GM12878 (cell line): Measurements from ENCODE around the gene CENPX.
A peak's percentile ranks its signal among the peaks of the same experiment; 100 is the strongest.

Experiments used
- ATF2 ChIP-seq: IDR thresholded peaks from 2 replicates; pipeline ENCODE4 v1.6.1; 2012; ENCODE audit warnings: low read length, inconsistent platforms
- CTCF ChIP-seq, 3 experiments: IDR thresholded peaks in 2 of 3; conservative IDR thresholded peaks in 1 of 3; 2 replicates each; pipeline ENCODE4 v1.5.1; 2011; ENCODE audit warnings: low read depth in 3 of 3, low read length in 3 of 3, mild to moderate bottlenecking in 3 of 3, control low read depth in 2 of 3, moderate library complexity in 2 of 3, inconsistent platforms in 1 of 3, mixed read lengths in 1 of 3; ENCODE audit not compliant: control insufficient read depth in 2 of 3, insufficient read depth in 1 of 3; ENCODE audit errors: extremely low read depth in 1 of 3
- EP300 ChIP-seq, 2 experiments: fragments of 150-350 bp in 1 of 2; IDR thresholded peaks; 2 replicates each; pipeline ENCODE4 v1.6.1; 2011 to 2012; ENCODE audit warnings: low read depth in 2 of 2, low read length in 2 of 2, borderline replicate concordance in 1 of 2, improper control_type of control experiment in 1 of 2, inconsistent platforms in 1 of 2; ENCODE audit not compliant: control insufficient read depth in 1 of 2
- FOS ChIP-seq: IDR thresholded peaks from 3 replicates; pipeline ENCODE4 v1.6.1; 2011; ENCODE audit warnings: borderline replicate concordance; ENCODE audit not compliant: insufficient read length; ENCODE audit errors: extremely low read depth
- HDAC2 ChIP-seq: fragments of 200-600 bp; sonication (generic); IDR thresholded peaks from 2 replicates; pipeline ENCODE4 v1.6.1; 2017
- NRF1 ChIP-seq: conservative IDR thresholded peaks from 2 replicates; pipeline ENCODE4 v1.6.1; 2011; ENCODE audit warnings: mild to moderate bottlenecking, low read depth, low read length, improper control_type of control experiment
- PBX3 ChIP-seq: IDR thresholded peaks from 2 replicates; pipeline ENCODE4 v1.6.1; 2011; ENCODE audit warnings: mild to moderate bottlenecking, low read depth, low read length, moderate library complexity; ENCODE audit not compliant: insufficient replicate concordance
- POLR2A ChIP-seq: IDR thresholded peaks from 2 replicates; pipeline ENCODE4 v1.6.1; 2011; ENCODE audit warnings: low read depth, mild to moderate bottlenecking, low read length
- RCOR1 ChIP-seq: conservative IDR thresholded peaks from 2 replicates; pipeline ENCODE4 v1.6.1; 2012; ENCODE audit warnings: low read depth, low read length, improper control_type of control experiment

GRCh38 chr17:82058230-82058854 lies 35.7 kb upstream of the CENPX start:
- TF ChIP-seq HDAC2 (no peak), CTCF (IDR thresholded peaks at IDR 0.05 in 2 of 3, conservative IDR thresholded peaks at IDR 0.05 in 1 of 3; ENCODE audit: control insufficient read depth in 2 of 3, extremely low read depth in 1 of 3, insufficient read depth in 1 of 3, low read depth in 3 of 3, low read length in 3 of 3) (no peak), RCOR1 (no peak), FOS (no peak), POLR2A (0 out of 2 replicates have a peak, but pooled peaks have one; percentile 4), PBX3 (no peak), NRF1 (no peak), EP300 (IDR thresholded peaks at IDR 0.05; ENCODE audit: borderline replicate concordance in 1 of 2, control insufficient read depth in 1 of 2, low read depth in 2 of 2, low read length in 2 of 2) (no peak), ATF2 (no peak)
